ENCODE measurements around the gene CDC16. TPM values are rescaled to one million over a fixed set of nuclear protein-coding genes. Genes with fewer than 3 reads are reported as not detected.

The CDC16 gene
- total RNA-seq, 1 donor from 2014 or later = 83.0 TPM

DNA sequence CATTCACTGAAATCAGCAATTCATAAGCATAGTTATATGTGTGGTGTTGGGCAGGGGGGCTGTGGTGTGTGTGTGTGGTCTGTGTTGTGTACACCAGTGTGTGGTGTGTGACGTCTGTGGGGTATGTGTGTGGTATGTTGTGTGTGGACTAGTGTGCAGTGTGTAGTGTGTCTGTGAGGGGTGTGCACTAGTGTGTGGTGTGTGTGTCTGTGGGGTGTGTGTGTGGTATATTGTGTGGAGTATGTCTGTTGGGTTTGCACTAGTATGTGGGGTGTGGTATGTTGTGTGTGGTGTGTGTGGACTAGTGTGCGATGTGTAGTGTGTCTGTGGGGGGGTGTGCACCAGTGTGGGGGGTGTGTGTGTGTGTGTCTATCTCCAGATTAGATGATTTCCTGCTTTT is 7.2 kb upstream of the CDC16 start:
- Mint-ChIP-seq H3K4me3 (ENCODE audit: unreplicated experiment) (no peak overlapping the region), H3K27ac (ENCODE audit: unreplicated experiment) (no peak overlapping the region), H3K9me3 (ENCODE audit: low read depth) (no peaks in the 10 kb centered on the region), H3K36me3 (ENCODE audit: low read depth) (no peaks in the 10 kb centered on the region), H3K4me1 (ENCODE audit: low read depth) (peaks cover 8% of the 10 kb centered on the region), H3K27me3 (ENCODE audit: low read depth) (no peaks in the 10 kb centered on the region)
- TF ChIP-seq, protein P1, sequence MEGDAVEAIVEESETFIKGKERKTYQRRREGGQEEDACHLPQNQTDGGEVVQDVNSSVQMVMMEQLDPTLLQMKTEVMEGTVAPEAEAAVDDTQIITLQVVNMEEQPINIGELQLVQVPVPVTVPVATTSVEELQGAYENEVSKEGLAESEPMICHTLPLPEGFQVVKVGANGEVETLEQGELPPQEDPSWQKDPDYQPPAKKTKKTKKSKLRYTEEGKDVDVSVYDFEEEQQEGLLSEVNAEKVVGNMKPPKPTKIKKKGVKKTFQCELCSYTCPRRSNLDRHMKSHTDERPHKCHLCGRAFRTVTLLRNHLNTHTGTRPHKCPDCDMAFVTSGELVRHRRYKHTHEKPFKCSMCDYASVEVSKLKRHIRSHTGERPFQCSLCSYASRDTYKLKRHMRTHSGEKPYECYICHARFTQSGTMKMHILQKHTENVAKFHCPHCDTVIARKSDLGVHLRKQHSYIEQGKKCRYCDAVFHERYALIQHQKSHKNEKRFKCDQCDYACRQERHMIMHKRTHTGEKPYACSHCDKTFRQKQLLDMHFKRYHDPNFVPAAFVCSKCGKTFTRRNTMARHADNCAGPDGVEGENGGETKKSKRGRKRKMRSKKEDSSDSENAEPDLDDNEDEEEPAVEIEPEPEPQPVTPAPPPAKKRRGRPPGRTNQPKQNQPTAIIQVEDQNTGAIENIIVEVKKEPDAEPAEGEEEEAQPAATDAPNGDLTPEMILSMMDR (IDR thresholded peaks at IDR 0.05) = no peak
- no peak for DNase-seq (ENCODE audit: low spot score)

DNA sequence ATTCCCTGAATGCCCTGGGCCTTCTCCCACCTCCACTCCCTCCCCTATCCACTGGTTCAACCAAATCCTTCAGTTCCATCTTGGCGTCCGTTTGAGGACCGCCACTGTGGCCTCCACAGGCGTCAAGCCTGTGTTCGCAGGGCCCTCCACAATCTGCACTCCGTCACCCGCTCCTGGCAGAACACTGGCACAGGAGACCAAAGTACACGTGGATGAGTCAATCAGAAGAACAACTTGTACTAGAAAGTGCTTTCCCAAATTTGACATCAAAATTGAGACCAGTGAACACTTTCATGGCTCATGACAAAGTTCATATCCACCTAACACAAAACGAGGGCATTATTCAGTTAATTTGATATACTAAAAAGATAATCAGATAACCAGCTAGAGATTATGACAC is 6.5 kb upstream of the CDC16 start:
- H3K27ac Mint-ChIP-seq (ENCODE audit: unreplicated experiment) = no peak overlapping the region
- DNase-seq (ENCODE audit: low spot score) = no peak
- H3K4me3 Mint-ChIP-seq (ENCODE audit: unreplicated experiment) = no peak overlapping the region
- H3K4me1 Mint-ChIP-seq (ENCODE audit: low read depth) = peaks cover 3% of the 10 kb centered on the region
- H3K9me3 Mint-ChIP-seq (ENCODE audit: low read depth) = no peaks in the 10 kb centered on the region
- no peaks in the 10 kb centered on the region for H3K27me3 Mint-ChIP-seq (ENCODE audit: low read depth)
- TF ChIP-seq, protein P1 (IDR thresholded peaks at IDR 0.05) = no peak
- no peaks in the 10 kb centered on the region for H3K36me3 Mint-ChIP-seq (ENCODE audit: low read depth)

DNA sequence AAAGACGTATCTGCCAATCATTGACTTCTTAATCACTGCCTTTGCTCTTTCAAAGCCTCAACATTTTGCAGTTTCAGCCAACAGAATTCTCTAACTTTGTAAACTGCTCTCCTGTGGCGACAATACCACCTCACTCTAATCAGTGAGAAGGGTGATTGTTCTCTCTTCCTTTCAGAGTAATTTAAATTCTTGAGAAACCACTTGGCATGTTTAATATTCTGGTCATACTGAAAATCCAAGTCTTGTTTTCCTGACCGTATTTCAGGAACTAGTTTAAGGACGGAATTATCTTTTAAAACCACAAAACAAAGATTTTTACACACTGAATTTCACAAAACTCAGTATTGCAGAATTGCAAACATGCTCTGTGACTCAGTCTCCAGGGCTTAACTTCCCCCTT is 5.2 kb upstream of the CDC16 start:
- H3K27ac Mint-ChIP-seq (ENCODE audit: unreplicated experiment) = no peak overlapping the region
- peaks cover 6% of the 10 kb centered on the region for H3K4me1 Mint-ChIP-seq (ENCODE audit: low read depth)
- no peak overlapping the region for H3K4me3 Mint-ChIP-seq (ENCODE audit: unreplicated experiment)
- H3K9me3 Mint-ChIP-seq (ENCODE audit: low read depth) = no peaks in the 10 kb centered on the region
- DNase-seq (ENCODE audit: low spot score) = no peak
- TF ChIP-seq, protein P1 (IDR thresholded peaks at IDR 0.05) = no peak
- H3K36me3 Mint-ChIP-seq (ENCODE audit: low read depth) = no peaks in the 10 kb centered on the region
- H3K27me3 Mint-ChIP-seq (ENCODE audit: low read depth) = no peaks in the 10 kb centered on the region

DNA sequence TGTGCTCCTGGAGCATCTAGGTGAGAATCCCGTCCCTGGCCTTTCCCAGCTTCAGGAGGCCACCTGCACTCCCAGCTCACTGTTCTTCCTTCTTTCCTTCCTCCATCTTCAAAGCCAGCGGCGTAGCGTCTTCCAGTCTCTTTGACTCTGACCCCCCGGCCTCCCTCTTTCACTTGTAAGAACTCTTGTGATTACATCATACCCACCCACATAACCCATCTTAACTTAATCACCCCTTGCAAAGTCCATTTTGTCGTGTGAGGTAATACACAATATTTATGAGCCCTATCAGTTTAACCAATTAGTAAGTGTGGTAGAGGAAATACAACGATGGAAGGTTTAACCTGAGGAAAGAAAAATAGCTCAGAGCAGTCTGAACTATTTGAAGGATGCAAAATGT is 4.6 kb upstream of the CDC16 start:
- TF ChIP-seq, protein P1 (IDR thresholded peaks at IDR 0.05) = no peak
- DNase-seq (ENCODE audit: low spot score) = no peak

DNA sequence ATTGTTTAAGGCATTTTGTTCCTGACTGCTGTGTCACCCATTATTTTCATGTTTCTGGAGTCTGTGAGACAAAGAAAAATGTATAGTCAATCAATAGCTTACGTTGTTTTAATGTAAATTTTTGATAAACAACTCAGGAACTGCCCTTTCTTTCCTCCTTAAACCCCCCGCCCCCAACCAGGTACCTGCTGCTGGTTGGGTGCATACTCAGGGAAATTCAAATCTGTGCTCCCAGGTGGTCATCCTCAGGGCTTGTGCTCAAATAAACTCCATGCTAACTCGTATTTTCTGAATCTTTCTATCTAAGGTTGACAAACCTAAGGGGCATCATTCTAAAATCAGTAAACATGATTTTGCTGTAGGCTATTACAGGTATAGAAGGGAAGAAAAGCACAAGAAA is 4.1 kb upstream of the CDC16 start:
- H3K4me3 Mint-ChIP-seq (ENCODE audit: unreplicated experiment) = no peak overlapping the region
- H3K36me3 Mint-ChIP-seq (ENCODE audit: low read depth) = no peaks in the 10 kb centered on the region
- H3K27me3 Mint-ChIP-seq (ENCODE audit: low read depth) = no peaks in the 10 kb centered on the region
- TF ChIP-seq, protein P1 (IDR thresholded peaks at IDR 0.05) = no peak
- no peak overlapping the region for H3K27ac Mint-ChIP-seq (ENCODE audit: unreplicated experiment)
- H3K4me1 Mint-ChIP-seq (ENCODE audit: low read depth) = peaks cover 10% of the 10 kb centered on the region
- DNase-seq (ENCODE audit: low spot score) = no peak
- no peaks in the 10 kb centered on the region for H3K9me3 Mint-ChIP-seq (ENCODE audit: low read depth)

More for the DNA sequence above, 4.6 kb upstream of the CDC16 start:
- H3K9me3 Mint-ChIP-seq (ENCODE audit: low read depth) = no peaks in the 10 kb centered on the region
- H3K27me3 Mint-ChIP-seq (ENCODE audit: low read depth) = no peaks in the 10 kb centered on the region
- no peak overlapping the region for H3K27ac Mint-ChIP-seq (ENCODE audit: unreplicated experiment)
- no peak overlapping the region for H3K4me3 Mint-ChIP-seq (ENCODE audit: unreplicated experiment)
- H3K36me3 Mint-ChIP-seq (ENCODE audit: low read depth) = no peaks in the 10 kb centered on the region
- peaks cover 8% of the 10 kb centered on the region for H3K4me1 Mint-ChIP-seq (ENCODE audit: low read depth)

All from chondrocyte (in vitro differentiated cells).